ENCODE measurements around the gene SLC19A1. TPM values are rescaled to one million over a fixed set of nuclear protein-coding genes. Genes with fewer than 3 reads are reported as not detected.

The SLC19A1 gene
- polyA plus RNA-seq, 1 of the 3 experiments (the other 2 are of a cell fraction), result 15.0 TPM

DNA sequence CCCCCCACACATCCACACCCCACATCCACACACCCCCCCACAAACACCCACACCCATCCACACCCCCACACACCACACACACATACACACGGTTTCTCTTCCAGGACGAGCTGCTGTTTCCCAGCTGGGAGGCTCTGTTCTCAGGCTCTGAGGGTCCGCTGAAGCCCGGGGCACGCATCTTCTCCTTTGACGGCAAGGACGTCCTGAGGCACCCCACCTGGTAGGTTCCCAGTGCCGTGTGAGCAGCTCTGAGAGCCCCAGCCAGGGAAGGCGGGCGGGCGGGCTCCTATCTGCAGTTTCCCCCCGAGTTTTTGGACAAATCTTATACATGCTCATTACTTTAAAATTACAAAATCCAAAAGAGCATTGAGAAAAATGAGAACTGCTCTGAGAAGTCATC, 31.2 kb downstream of the SLC19A1 start:
- Histone ChIP-seq H3K9ac (no peak overlapping the region), H3K4me1 (ENCODE audit: control insufficient read depth in 1 of 2, insufficient read depth in 2 of 2, low read depth in 1 of 2, low read length in 1 of 2) (no peaks in the 10 kb centered on the region; a peak in 1 of 4 replicates), H3K4me3 (ENCODE audit: low read depth in 2 of 2, low read length in 1 of 2) (no peak overlapping the region), H3F3A (replicated peaks; ENCODE audit: insufficient read depth) (peaks cover 10% of the 10 kb centered on the region), H3K4me2 (no peak overlapping the region), H3K27me3 (ENCODE audit: insufficient read depth) (no peaks in the 10 kb centered on the region), H3K9me2 (no peaks in the 10 kb centered on the region), H3K27ac (ENCODE audit: low read depth in 2 of 2, low read length in 1 of 2) (no peak overlapping the region), H2AFZ (ENCODE audit: low read depth) (no peak overlapping the region), H4K20me1 (ENCODE audit: insufficient read depth) (peaks cover 5% of the 10 kb centered on the region; the same call in 1 of the 2 replicates), H3K36me3 (replicated peaks in 1 of 2; ENCODE audit: control insufficient read depth in 1 of 2, insufficient read depth in 2 of 2, low read length in 1 of 2) (peaks cover 6 to 43% of the 10 kb centered on the region in 2 experiments), H3K9me3 (no peaks in the 10 kb centered on the region), H3K79me2 (ENCODE audit: insufficient read depth) (no peaks in the 10 kb centered on the region)
- POLR2A ChIA-PET, result no interaction called here
- CTCF ChIA-PET, result no interaction called here
- TF ChIP-seq, protein P1, sequence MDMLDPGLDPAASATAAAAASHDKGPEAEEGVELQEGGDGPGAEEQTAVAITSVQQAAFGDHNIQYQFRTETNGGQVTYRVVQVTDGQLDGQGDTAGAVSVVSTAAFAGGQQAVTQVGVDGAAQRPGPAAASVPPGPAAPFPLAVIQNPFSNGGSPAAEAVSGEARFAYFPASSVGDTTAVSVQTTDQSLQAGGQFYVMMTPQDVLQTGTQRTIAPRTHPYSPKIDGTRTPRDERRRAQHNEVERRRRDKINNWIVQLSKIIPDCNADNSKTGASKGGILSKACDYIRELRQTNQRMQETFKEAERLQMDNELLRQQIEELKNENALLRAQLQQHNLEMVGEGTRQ (IDR thresholded peaks at IDR 0.05; ENCODE audit: borderline replicate concordance, low read depth, low read length), result no peak
- 89% methylated on average over 12 of the region's 12 CpGs for WGBS (ENCODE audit: low lambda C conversion rate)
- DNase-seq, result no peak

DNA sequence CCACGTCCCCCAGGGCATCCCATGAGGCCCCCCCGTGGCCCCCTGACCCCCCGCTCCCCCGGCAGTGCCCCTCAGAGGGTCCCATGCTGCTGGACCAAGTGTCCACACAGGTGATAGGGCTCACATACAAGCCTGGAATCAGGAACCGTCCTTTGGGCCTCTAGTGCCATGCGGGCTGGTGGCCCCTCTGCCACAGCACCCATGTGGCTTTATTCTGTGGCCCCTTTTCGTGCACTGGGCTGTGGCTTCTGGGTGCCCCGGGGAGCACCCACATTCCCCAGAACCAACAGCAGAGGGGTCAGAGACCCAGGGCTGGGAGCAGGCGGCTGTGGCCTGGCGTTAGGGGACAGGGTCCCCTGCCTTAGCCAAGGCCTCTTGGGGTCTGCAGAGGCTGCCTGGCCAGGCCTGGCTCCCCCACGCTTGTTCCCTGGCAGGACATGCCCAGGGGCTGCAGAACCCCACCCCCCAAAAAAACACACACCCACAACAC, 31.7 kb downstream of the SLC19A1 start:
- no peaks in the 10 kb centered on the region for H3K9me2 ChIP-seq
- H3K4me2 ChIP-seq, result no peak overlapping the region
- DNase-seq, result no peak
- no peak for TF ChIP-seq EP300 (IDR thresholded peaks at IDR 0.05; ENCODE audit: borderline replicate concordance in 1 of 2, low read depth in 1 of 2, low read length in 1 of 2)
- no peak for TF ChIP-seq RFX5 (IDR thresholded peaks at IDR 0.05; ENCODE audit: low read length)
- no peak for TF ChIP-seq GABPA (IDR thresholded peaks at IDR 0.05; ENCODE audit: low read depth)
- TF ChIP-seq, protein P2, sequence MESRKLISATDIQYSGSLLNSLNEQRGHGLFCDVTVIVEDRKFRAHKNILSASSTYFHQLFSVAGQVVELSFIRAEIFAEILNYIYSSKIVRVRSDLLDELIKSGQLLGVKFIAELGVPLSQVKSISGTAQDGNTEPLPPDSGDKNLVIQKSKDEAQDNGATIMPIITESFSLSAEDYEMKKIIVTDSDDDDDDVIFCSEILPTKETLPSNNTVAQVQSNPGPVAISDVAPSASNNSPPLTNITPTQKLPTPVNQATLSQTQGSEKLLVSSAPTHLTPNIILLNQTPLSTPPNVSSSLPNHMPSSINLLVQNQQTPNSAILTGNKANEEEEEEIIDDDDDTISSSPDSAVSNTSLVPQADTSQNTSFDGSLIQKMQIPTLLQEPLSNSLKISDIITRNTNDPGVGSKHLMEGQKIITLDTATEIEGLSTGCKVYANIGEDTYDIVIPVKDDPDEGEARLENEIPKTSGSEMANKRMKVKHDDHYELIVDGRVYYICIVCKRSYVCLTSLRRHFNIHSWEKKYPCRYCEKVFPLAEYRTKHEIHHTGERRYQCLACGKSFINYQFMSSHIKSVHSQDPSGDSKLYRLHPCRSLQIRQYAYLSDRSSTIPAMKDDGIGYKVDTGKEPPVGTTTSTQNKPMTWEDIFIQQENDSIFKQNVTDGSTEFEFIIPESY (IDR thresholded peaks at IDR 0.05; ENCODE audit: borderline replicate concordance, low read depth), result no peak
- TF ChIP-seq CHD2 (IDR thresholded peaks at IDR 0.05; ENCODE audit: low read length, partially characterized antibody), result no peak
- TF ChIP-seq, protein P3, sequence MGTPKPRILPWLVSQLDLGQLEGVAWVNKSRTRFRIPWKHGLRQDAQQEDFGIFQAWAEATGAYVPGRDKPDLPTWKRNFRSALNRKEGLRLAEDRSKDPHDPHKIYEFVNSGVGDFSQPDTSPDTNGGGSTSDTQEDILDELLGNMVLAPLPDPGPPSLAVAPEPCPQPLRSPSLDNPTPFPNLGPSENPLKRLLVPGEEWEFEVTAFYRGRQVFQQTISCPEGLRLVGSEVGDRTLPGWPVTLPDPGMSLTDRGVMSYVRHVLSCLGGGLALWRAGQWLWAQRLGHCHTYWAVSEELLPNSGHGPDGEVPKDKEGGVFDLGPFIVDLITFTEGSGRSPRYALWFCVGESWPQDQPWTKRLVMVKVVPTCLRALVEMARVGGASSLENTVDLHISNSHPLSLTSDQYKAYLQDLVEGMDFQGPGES (IDR thresholded peaks at IDR 0.05; ENCODE audit: low read depth, low read length), result no peak
- TF ChIP-seq, protein P4, sequence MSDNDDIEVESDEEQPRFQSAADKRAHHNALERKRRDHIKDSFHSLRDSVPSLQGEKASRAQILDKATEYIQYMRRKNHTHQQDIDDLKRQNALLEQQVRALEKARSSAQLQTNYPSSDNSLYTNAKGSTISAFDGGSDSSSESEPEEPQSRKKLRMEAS (IDR thresholded peaks at IDR 0.05; ENCODE audit: low read depth), result no peak
- no peak for TF ChIP-seq ELF1 (IDR thresholded peaks at IDR 0.05)
- TF ChIP-seq NRF1 (IDR thresholded peaks at IDR 0.05; ENCODE audit: low read depth, low read length), result no peak
- no peak for TF ChIP-seq TCF12 (IDR thresholded peaks at IDR 0.05)
- ChIA-PET CTCF (interaction anchor here (1.1 kb wide), 1 partner anchor 8 kb away, joined by 4 read pairs; no protein-coding TSS in a partner anchor), POLR2A (no interaction called here)
- no peak overlapping the region for H3K4me3 ChIP-seq (ENCODE audit: low read depth in 2 of 2, low read length in 1 of 2)
- peaks cover 6 to 40% of the 10 kb centered on the region in 2 experiments for H3K36me3 ChIP-seq (replicated peaks in 1 of 2; ENCODE audit: control insufficient read depth in 1 of 2, insufficient read depth in 2 of 2, low read length in 1 of 2)
- H3K9me3 ChIP-seq, result no peaks in the 10 kb centered on the region
- H3F3A ChIP-seq (replicated peaks; ENCODE audit: insufficient read depth), result peaks cover 10% of the 10 kb centered on the region
- H3K79me2 ChIP-seq (ENCODE audit: insufficient read depth), result no peaks in the 10 kb centered on the region
- no peak overlapping the region for H2AFZ ChIP-seq (ENCODE audit: low read depth)
- no peak overlapping the region for H3K9ac ChIP-seq
- WGBS (ENCODE audit: low lambda C conversion rate), result 97% methylated on average over 6 of the region's 11 CpGs
- no peaks in the 10 kb centered on the region; a peak in 1 of 4 replicates for H3K4me1 ChIP-seq (ENCODE audit: control insufficient read depth in 1 of 2, insufficient read depth in 2 of 2, low read depth in 1 of 2, low read length in 1 of 2)
- H3K27ac ChIP-seq (ENCODE audit: low read depth in 2 of 2, low read length in 1 of 2), result no peak overlapping the region
- no peaks in the 10 kb centered on the region for H3K27me3 ChIP-seq (ENCODE audit: insufficient read depth)
- H4K20me1 ChIP-seq (ENCODE audit: insufficient read depth), result peaks cover 5% of the 10 kb centered on the region; the same call in 1 of the 2 replicates

Measured in SK-N-SH (cell line).